GM12878 (cell line): ENCODE results near the gene SLC25A45. TPM values are rescaled to one million over a fixed set of nuclear protein-coding genes. Genes with fewer than 3 reads are reported as not detected.

Experiments used
- ATAC-seq: fragments of 200-7000 bp; cut with Tn5 transposase; 3 replicates; pipeline ENCODE4 v1.9.1; 2020; ENCODE audit warnings: mild to moderate bottlenecking, moderate library complexity
- BruUV-seq: library from RNA; stranded (reverse); fragments of 400-500 nt; replicated peaks from 2 replicates; lab custom pipeline; 2021; lab: Mats Ljungman, UMichigan
- CTCF ChIA-PET: fragments of 300-600 bp; sonication (Branson Sonifier 250); formaldehyde crosslinking; extraction: SDS; loops from one replicate; lab custom pipeline; 2021; ENCODE audit warnings: inconsistent platforms; lab: Yijun Ruan, JAX
- POLR2A ChIA-PET: fragments of 350-600 bp; formaldehyde crosslinking; extraction: SDS; loops from one replicate; lab custom pipeline; 2021; ENCODE audit warnings: inconsistent platforms; lab: Charles Lee
- RAD21 ChIA-PET: fragments of 300-600 bp; sonication (Branson Sonifier 250); formaldehyde crosslinking; loops from one replicate; lab custom pipeline; 2023; ENCODE audit warnings: antibody characterized with exemption; ENCODE audit not compliant: unreplicated experiment; lab: Charles Lee
- SMC1A ChIA-PET: fragments of 300-600 bp; sonication (Branson Sonifier 250); formaldehyde crosslinking; loops from one replicate; lab custom pipeline; 2023; ENCODE audit not compliant: unreplicated experiment, uncharacterized antibody; lab: Charles Lee
- DNase-seq: peaks from one replicate; pipeline ENCODE4 v3.0.0-alpha.2; 2011; ENCODE audit warnings: low read depth, low spot score
- FAIRE-seq: peaks from 3 replicates; lab custom pipeline; 2011; peaks lifted over from hg19 to GRCh38; lab: Jason Lieb, UNC
- H2AFZ ChIP-seq: 2 replicates; pipeline ENCODE4 v1.6.0; 2011; ENCODE audit warnings: low read depth, low read length, control low read depth; ENCODE audit not compliant: control insufficient read depth
- H3K27ac ChIP-seq: 2 replicates; pipeline ENCODE4 v1.5.1; 2011; ENCODE audit warnings: control low read depth; ENCODE audit not compliant: control insufficient read depth, insufficient read depth
- H3K27me3 ChIP-seq, 2 experiments: replicated peaks in 1 of 2; 2 replicates each; pipeline versions ENCODE4 v1.6.0 to v1.6.1; 2011; ENCODE audit warnings: low read length in 1 of 2; ENCODE audit not compliant: control insufficient read depth in 2 of 2, insufficient read depth in 2 of 2
- H3K36me3 ChIP-seq, 2 experiments: 2 replicates each; pipeline ENCODE4 v1.5.1; 2011; ENCODE audit warnings: low read length in 1 of 2; ENCODE audit not compliant: control insufficient read depth in 2 of 2, insufficient read depth in 2 of 2
- H3K4me1 ChIP-seq: 2 replicates; pipeline ENCODE4 v1.6.1; 2011; ENCODE audit warnings: mild to moderate bottlenecking, low read length, moderate library complexity, mixed read lengths; ENCODE audit not compliant: control insufficient read depth, insufficient read depth
- H3K4me2 ChIP-seq: 2 replicates; pipeline ENCODE4 v1.6.0; 2011; ENCODE audit warnings: control low read depth; ENCODE audit not compliant: control insufficient read depth, insufficient read depth
- H3K4me3 ChIP-seq: fragments of 200-600 bp; sonication (generic); 2 replicates; pipeline ENCODE4 v1.5.1; 2016
- H3K79me2 ChIP-seq: 2 replicates; pipeline ENCODE4 v1.6.0; 2011; ENCODE audit warnings: low read length; ENCODE audit not compliant: control insufficient read depth, insufficient read depth
- H3K9ac ChIP-seq: 2 replicates; pipeline ENCODE4 v1.8.0; 2011; ENCODE audit warnings: low read length, control low read depth, mixed read lengths; ENCODE audit not compliant: control insufficient read depth, insufficient read depth
- H3K9me3 ChIP-seq: replicated peaks from 3 replicates; pipeline ENCODE4 v1.5.1; 2011; ENCODE audit warnings: mild to moderate bottlenecking, low read length; ENCODE audit not compliant: control insufficient read depth, insufficient read depth
- H4K20me1 ChIP-seq: 2 replicates; pipeline ENCODE4 v1.6.0; 2011; ENCODE audit not compliant: control insufficient read depth, insufficient read depth
- ATF3 ChIP-seq: IDR thresholded peaks from 2 replicates; pipeline ENCODE4 v1.6.1; 2011; ENCODE audit warnings: low read depth, mild to moderate bottlenecking, low read length, moderate library complexity, borderline replicate concordance; ENCODE audit errors: extremely low read depth
- ATF7 ChIP-seq: fragments of 450-650 bp; IDR thresholded peaks from 2 replicates; pipeline ENCODE4 v1.6.1; 2016; ENCODE audit warnings: low read depth, mild to moderate bottlenecking
- BHLHE40 ChIP-seq, 2 experiments: fragments of 450-650 bp in 1 of 2; IDR thresholded peaks; 2 replicates each; pipeline ENCODE4 v1.6.1; 2011 to 2017; ENCODE audit warnings: low read depth in 2 of 2, borderline replicate concordance in 1 of 2, improper control_type of control experiment in 1 of 2, low read length in 1 of 2, mild to moderate bottlenecking in 1 of 2
- CBFB ChIP-seq: IDR thresholded peaks from 2 replicates; pipeline ENCODE4 v1.6.1; 2016; ENCODE audit warnings: antibody characterized with exemption, low read depth
- CREM ChIP-seq: IDR thresholded peaks from 2 replicates; pipeline ENCODE4 v1.6.1; 2014; ENCODE audit warnings: antibody characterized with exemption, low read depth
- EED ChIP-seq: sonication (generic); IDR thresholded peaks from 2 replicates; pipeline ENCODE4 v1.6.1; 2016; ENCODE audit warnings: antibody characterized with exemption, low read depth
- HDGF ChIP-seq: fragments of 450-650 bp; IDR thresholded peaks from 2 replicates; pipeline ENCODE4 v1.6.1; 2016; ENCODE audit warnings: antibody characterized with exemption
- KDM1A ChIP-seq: fragments of 200-600 bp; sonication (generic); IDR thresholded peaks from 2 replicates; pipeline ENCODE4 v1.6.1; 2016; ENCODE audit warnings: borderline replicate concordance
- MYB ChIP-seq: fragments of 150-350 bp; IDR thresholded peaks from 2 replicates; pipeline ENCODE4 v1.6.1; 2014; ENCODE audit warnings: mild to moderate bottlenecking, low read depth, low read length, borderline replicate concordance
- MYC ChIP-seq: IDR thresholded peaks from 2 replicates; pipeline ENCODE4 v1.6.1; 2011; ENCODE audit warnings: mild to moderate bottlenecking, low read length, moderate library complexity, inconsistent platforms; ENCODE audit not compliant: insufficient read depth, insufficient replicate concordance, insufficient read length, severe bottlenecking
- NFXL1 ChIP-seq: fragments of 450-650 bp; IDR thresholded peaks from 2 replicates; pipeline ENCODE4 v1.6.1; 2017; ENCODE audit warnings: antibody characterized with exemption, mild to moderate bottlenecking, borderline replicate concordance
- NKRF ChIP-seq: fragments of 450-650 bp; conservative IDR thresholded peaks from 2 replicates; pipeline ENCODE4 v1.6.1; 2017; ENCODE audit warnings: mild to moderate bottlenecking, moderate library complexity
- PBX3 ChIP-seq: IDR thresholded peaks from 2 replicates; pipeline ENCODE4 v1.6.1; 2011; ENCODE audit warnings: mild to moderate bottlenecking, low read depth, low read length, moderate library complexity; ENCODE audit not compliant: insufficient replicate concordance
- RBBP5 ChIP-seq: fragments of 200-600 bp; sonication (generic); conservative IDR thresholded peaks from 2 replicates; pipeline ENCODE4 v1.6.1; 2016
- SMC3 ChIP-seq: IDR thresholded peaks from 2 replicates; pipeline ENCODE4 v1.6.1; 2011; ENCODE audit warnings: low read length, improper control_type of control experiment, borderline replicate concordance
- STAT1 ChIP-seq: fragments of 450-650 bp; conservative IDR thresholded peaks from 2 replicates; pipeline ENCODE4 v1.6.1; 2014; ENCODE audit warnings: antibody characterized with exemption, mild to moderate bottlenecking
- SUPT20H ChIP-seq: IDR thresholded peaks from 2 replicates; pipeline ENCODE4 v1.6.1; 2011; ENCODE audit warnings: low read depth, mild to moderate bottlenecking, low read length, moderate library complexity, borderline replicate concordance; ENCODE audit not compliant: control insufficient read depth
- SUZ12 ChIP-seq: fragments of 200-600 bp; sonication (generic); IDR thresholded peaks from one replicate; pipeline ENCODE4 v1.6.1; 2018; ENCODE audit warnings: antibody characterized with exemption, mild to moderate bottlenecking; ENCODE audit not compliant: unreplicated experiment
- YY1 ChIP-seq: IDR thresholded peaks from 2 replicates; pipeline ENCODE4 v1.6.1; 2011; ENCODE audit warnings: low read depth, mild to moderate bottlenecking, low read length
- ZNF217 ChIP-seq: fragments of 450-650 bp; IDR thresholded peaks from 2 replicates; pipeline ENCODE4 v1.6.1; 2017; ENCODE audit warnings: antibody characterized with exemption, mild to moderate bottlenecking
- ZNF622 ChIP-seq: fragments of 450-650 bp; IDR thresholded peaks from 2 replicates; pipeline ENCODE4 v1.6.1; 2017; ENCODE audit warnings: mild to moderate bottlenecking, inconsistent platforms
- ZZZ3 ChIP-seq: IDR thresholded peaks from 2 replicates; pipeline ENCODE4 v1.6.1; 2011; ENCODE audit warnings: low read depth; ENCODE audit not compliant: control insufficient read depth, insufficient read length
- WGBS: methylation state at CpG from one replicate; pipeline ENCODE4 v1.1.6; 2016; ENCODE audit warnings: low lambda C conversion rate; ENCODE audit not compliant: insufficient replicate concordance, insufficient coverage; ENCODE audit errors: missing lambda C conversion rate; 5-methylcytosine and 5-hydroxymethylcytosine counted together
- in situ Hi-C: fragments of 300-500 bp; cut with MboI; formaldehyde crosslinking; loops from 9 replicates; pipeline ENCODE4 v1.14.3; 2018; ENCODE audit warnings: mixed read lengths
- intact Hi-C: fragments of 100-400 bp; cut with micrococcal nuclease; formaldehyde crosslinking; loops from one replicate; pipeline ENCODE4 v1.14.2; 2022; ENCODE audit not compliant: unreplicated experiment
- polyA plus RNA-seq, 11 experiments: library from polyadenylated mRNA; depleted of rRNA in 4 of 11; unstranded in 6 of 11; stranded (reverse) in 5 of 11; fragments of >200 nt; fragmentation: Nextera tagmentation in 4 of 11; fragmentation: Illumina TruSeq in 1 of 11; extraction: Ambion mirVana in 4 of 11; extraction: Trizol in 1 of 11; gene quantifications; 1 replicate in 1 of 11; 2 replicates in 10 of 11; pipeline versions ENCODE4 v1.2.1 to v1.2.3, GENCODE V29; 2011 to 2016; ENCODE audit warnings: inconsistent platforms in 2 of 11, missing spikeins in 2 of 11, low read depth in 1 of 11
- total RNA-seq, 4 experiments: library from RNA; depleted of rRNA in 3 of 4; stranded (reverse); fragments of >200 nt in 3 of 4; fragmentation: Illumina TruSeq in 1 of 4; extraction: Trizol in 1 of 4; gene quantifications; 2 replicates each; pipeline versions ENCODE4 v1.2.1 to v1.2.3, GENCODE V29; 2013 to 2021

SLC25A45 gene
- total and polyA plus RNA-seq, 10 of the 15 experiments (the other 5 are each of a cell fraction or from before 2014, with no cell fraction given) = 4.1 to 35.2 (median 20.3) TPM

GRCh38 chr11:65329944-65330403 lies 52.5 kb downstream of the SLC25A45 start:
- H4K20me1 ChIP-seq = no peaks in the 10 kb centered on the region
- H3K79me2 ChIP-seq = peaks cover 13% of the 10 kb centered on the region
- intact Hi-C loops (loop anchor here (1.0 to 10.0 kb wide), 3 partner anchors 55 to 215 kb away; partner anchors contain the start of genes POLA2, TM7SF2 and ZNHIT2), in situ Hi-C loops (no loop called here)
- no TSS peak for BruUV-seq
- ChIA-PET SMC1A (interaction anchor here (0.6 to 6.6 kb wide), 24 partner anchors 8 to 555 kb away, joined by 3 to 64 read pairs (median 4); no protein-coding TSS in a partner anchor), RAD21 (interaction anchor here (0.6 to 3.3 kb wide), 18 partner anchors 14 to 482 kb away, joined by 3 to 53 read pairs (median 4); partner anchors contain the start of genes CDC42EP2 and POLA2), CTCF (interaction anchor here (0.6 to 9.3 kb wide), 56 partner anchors 8 to 957 kb away, joined by 3 to 261 read pairs (median 4); partner anchors contain the start of genes CAPN1, CDC42EP2, FAM89B and PCNX3), POLR2A (interaction anchor here (0.5 to 2.6 kb wide), 10 partner anchors 9 to 959 kb away, joined by 3 to 11 read pairs (median 6); partner anchors contain the start of genes CDC42EP2, POLA2 and YIF1A)
- H3K27me3 ChIP-seq = no peaks in the 10 kb centered on the region
- peak; percentile 60 for ATAC-seq
- FAIRE-seq = peak; percentile 94
- WGBS = 4% methylated on average over 13 of the region's 13 CpGs
- peaks cover 4% of the 10 kb centered on the region; the same call in 1 of the 2 replicates for H3K4me1 ChIP-seq
- H3K9me3 ChIP-seq = no peaks in the 10 kb centered on the region
- H3K4me2 ChIP-seq = peak overlapping the region; percentile 46; the same call in 1 of the 2 replicates
- H2AFZ ChIP-seq = peak overlapping the region; percentile 89
- no peak overlapping the region for H3K27ac ChIP-seq
- no peaks in the 10 kb centered on the region for H3K36me3 ChIP-seq
- peak overlapping the region; percentile 40; the same call in 1 of the 2 replicates for H3K9ac ChIP-seq
- DNase-seq = peak; percentile 43
- H3K4me3 ChIP-seq = no peak overlapping the region
- TF ChIP-seq SMC3 (peak; percentile 68; the same call in 1 of the 2 replicates), HDGF (no peak), NFXL1 (no peak), CREM (no peak), STAT1 (no peak), CBFB (no peak), PBX3 (no peak), KDM1A (no peak), RBBP5 (no peak), YY1 (peak; percentile 86), MYB (no peak), SUPT20H (no peak), ZNF217 (no peak), MYC (no peak), ATF7 (no peak), EED (no peak), BHLHE40 (IDR thresholded peaks at IDR 0.05; ENCODE audit: borderline replicate concordance in 1 of 2, low read depth in 2 of 2, low read length in 1 of 2) (no peak), ATF3 (no peak), ZZZ3 (no peak), ZNF622 (no peak), SUZ12 (no peak), NKRF (no peak)
